Fibroblast of villous mesenchyme (primary cell): ENCODE data around the gene SNN. TPM values are rescaled to one million over a fixed set of nuclear protein-coding genes. Genes with fewer than 3 reads are reported as not detected.

ENCODE experiments used
- DNase-seq: peaks from one replicate; pipeline ENCODE4 v3.0.0-alpha.2; 2010; ENCODE audit warnings: low read depth
- H3K4me3 ChIP-seq: 2 replicates; pipeline ENCODE4 v1.5.1; 2011; ENCODE audit warnings: low read depth, mild to moderate bottlenecking, low read length
- total RNA-seq: library from RNA; depleted of rRNA; stranded (reverse); fragments of >200 nt; gene quantifications from 2 replicates; pipeline ENCODE4 v1.2.3, GENCODE V29; 2012
- TF ChIP-seq, protein P1 (sequence below): IDR thresholded peaks from 2 replicates; pipeline ENCODE4 v1.5.1; 2012; ENCODE audit warnings: low read depth, mild to moderate bottlenecking, low read length; ENCODE audit not compliant: insufficient read depth

The SNN gene
- 10.0 and 13.0 TPM in 2 replicates for total RNA-seq

DNA sequence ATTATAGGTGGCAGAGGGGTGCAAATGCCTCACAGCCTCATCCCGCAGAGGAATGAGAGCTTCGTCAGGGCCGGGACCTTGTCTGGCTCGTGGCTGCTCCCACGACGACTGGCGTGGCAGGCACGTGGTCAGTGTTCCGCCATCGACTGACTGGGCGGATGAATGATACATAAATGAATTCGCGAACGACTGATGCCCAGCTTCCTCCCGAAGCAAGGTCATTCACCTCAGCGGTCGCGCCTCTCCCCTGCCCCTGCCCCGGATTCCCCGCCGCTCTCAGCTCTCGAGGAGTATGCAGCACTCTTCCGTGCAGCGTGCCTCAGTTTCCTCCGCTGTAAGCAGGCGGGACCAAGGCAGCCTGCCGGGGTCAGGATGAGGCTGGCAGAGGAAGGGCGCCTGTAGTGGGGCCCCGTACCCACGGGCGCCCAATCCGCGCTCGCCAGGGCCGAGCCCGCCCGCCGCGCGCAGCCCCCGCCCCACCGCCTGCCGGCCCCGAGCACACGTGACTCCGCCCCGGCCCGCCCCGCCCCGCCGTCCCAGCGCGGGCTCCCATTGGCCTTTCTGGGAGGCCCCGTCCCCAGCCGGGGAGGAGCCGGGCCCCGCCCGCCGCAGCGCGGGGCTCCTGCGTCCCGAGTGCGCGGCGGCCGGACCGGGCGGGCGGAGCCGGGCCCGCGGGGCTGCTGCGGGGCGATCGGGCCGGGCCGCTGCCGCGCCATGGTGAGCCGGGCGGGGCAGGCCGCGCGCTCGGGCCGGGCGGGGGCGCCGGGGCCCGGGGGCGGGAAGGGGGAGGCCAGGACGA, at the start of gene SNN:
TSS of gene SNN (plus strand) at position 632 of the 799 bp plus-strand sequence. CDS start 7,605 bp downstream, outside the sequence.
- TF ChIP-seq, protein P1, sequence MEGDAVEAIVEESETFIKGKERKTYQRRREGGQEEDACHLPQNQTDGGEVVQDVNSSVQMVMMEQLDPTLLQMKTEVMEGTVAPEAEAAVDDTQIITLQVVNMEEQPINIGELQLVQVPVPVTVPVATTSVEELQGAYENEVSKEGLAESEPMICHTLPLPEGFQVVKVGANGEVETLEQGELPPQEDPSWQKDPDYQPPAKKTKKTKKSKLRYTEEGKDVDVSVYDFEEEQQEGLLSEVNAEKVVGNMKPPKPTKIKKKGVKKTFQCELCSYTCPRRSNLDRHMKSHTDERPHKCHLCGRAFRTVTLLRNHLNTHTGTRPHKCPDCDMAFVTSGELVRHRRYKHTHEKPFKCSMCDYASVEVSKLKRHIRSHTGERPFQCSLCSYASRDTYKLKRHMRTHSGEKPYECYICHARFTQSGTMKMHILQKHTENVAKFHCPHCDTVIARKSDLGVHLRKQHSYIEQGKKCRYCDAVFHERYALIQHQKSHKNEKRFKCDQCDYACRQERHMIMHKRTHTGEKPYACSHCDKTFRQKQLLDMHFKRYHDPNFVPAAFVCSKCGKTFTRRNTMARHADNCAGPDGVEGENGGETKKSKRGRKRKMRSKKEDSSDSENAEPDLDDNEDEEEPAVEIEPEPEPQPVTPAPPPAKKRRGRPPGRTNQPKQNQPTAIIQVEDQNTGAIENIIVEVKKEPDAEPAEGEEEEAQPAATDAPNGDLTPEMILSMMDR: no peak
- peak; percentile 83 for DNase-seq
- H3K4me3 ChIP-seq: peak within 1 kb of the TSS; percentile 77

DNA sequence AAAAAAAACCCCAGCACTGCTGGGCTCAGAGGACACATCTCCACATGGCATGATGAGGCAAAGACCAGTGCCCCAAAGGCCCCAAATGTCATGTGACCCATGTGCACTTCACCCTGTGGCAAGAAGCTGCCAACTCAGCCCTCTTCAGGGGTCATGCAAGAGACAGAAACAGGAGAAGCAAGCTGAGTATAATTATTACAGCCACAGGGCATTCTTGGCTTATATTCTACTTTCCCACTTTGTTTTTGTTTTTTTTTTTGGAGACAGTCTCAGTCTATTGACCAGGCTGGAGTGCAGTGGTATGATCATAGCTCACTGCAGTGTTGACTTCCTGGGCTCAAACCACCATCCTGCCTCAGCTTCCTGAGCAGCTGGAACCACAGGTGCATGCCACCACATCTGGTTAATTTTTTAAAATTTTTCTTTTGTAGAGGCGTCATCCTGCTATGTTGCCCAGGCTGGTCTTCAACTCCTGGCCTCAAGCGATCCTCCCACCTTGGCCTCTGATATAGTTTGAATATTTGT, 48.9 kb upstream of the SNN start:
- TF ChIP-seq, protein P1: no peak
- DNase-seq: no peak
- no peak overlapping the region for H3K4me3 ChIP-seq

DNA sequence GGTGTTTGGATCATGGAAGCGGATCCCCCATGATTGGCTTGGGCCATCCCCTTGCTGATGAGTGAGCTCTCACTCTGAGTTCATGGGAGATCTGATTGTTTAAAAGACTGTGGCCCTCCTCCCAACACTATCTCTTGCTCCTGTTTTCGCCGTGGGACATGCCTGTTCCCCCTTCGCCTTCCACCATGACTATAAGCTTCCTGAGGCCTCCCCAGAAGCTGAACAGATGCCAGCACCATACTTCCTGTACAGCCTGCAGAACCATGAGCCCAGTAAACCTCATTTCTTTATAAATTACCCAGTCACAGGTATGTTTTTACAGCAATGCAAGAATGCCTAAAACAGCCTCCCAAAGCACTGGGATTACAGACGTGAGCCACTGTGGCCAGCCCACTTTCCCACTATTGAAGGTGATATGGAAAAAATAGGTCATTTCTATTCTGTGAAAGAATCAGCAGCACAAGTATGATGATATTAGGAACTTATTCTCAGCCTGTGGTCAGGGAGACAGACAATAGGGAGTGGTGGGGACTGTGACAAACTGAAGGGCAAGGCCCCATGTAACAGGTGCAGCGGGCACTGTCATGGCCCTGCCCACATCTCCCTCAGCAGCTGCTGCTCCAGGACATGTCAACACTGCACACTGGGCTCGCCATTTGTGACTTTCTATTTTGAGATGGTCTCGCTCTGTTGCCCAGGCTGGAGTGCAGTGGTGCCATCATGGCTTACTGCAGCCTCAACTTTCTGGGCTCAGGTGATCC, 47.8 kb upstream of the SNN start:
- no peak for DNase-seq
- no peak overlapping the region for H3K4me3 ChIP-seq
- TF ChIP-seq, protein P1: no peak

DNA sequence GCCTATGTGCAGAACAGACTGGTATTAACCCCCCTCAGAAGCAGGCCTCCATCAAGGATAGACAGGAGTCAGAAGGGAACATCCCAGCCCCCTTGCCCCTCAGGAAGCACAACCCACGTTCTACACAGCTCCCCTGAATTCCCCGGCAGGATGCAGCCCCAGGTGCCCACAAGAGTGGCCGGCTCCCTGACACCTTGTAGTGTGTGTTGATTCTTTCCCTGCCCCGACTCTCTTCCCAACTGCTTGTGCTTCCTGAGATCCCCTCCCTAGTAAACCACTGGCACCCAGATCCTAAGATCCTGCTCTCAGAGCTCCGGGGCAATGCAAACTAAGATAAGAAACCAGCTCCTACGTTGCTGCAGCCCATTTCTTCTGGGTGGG, 46.7 kb upstream of the SNN start:
- TF ChIP-seq, protein P1: no peak
- no peak for DNase-seq
- H3K4me3 ChIP-seq: no peak overlapping the region

DNA sequence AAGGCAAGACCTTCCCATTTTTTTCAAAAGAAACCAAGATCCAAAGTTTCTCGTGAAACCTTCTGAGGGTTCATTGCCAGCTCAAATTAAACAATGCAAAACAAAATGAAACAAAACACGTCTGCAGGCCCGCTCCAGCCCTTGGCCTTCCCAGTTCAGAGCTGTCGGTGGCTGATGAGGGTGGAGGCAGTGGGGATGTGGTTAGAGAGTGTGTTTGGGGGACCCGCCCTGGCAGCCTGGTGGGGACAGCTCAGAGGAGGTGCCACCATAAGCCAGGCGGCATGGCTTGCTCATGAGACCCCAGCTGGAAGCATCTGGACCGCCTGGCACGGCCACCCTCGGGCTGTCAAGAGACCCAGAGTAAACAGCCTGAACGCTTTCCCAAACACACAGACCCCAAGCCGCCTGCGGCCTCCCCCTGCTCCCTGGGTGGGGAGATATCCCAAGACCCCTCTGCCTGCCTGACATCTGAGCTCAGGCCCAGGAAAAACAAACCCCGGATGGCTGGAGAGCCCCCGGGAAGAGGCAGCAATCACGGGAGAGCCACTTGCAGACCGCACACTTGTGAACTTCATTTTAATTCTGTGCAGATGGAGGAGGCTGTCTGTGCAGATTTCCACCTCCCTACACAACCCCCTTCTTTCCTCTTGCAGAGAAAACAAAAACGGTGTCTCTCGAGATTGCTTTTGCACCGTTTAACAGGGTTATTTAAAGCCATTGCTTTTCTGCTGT, 46.2 kb upstream of the SNN start:
- no peak for DNase-seq
- H3K4me3 ChIP-seq: no peak overlapping the region
- TF ChIP-seq, protein P1: no peak

DNA sequence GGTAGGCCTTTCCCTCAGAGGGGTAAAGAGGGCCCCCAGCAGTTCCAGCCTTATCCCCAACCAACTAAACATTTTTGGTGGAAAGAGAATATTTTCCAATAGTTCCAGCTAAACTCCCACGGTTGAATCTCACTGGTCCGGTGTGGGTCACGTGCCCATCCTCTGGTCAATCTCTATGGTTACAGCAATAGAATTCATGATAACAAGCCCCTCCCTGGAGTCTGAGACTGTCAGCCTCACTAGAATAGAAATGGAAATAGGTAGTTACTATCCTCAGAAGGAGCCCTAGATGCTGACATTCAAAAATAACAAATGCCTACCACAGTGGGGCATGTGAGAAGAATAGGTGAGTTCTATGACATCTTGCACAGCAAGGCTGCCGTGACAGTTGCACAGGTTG, 44.0 kb upstream of the SNN start:
- TF ChIP-seq, protein P1: no peak
- no peak for DNase-seq
- no peak overlapping the region for H3K4me3 ChIP-seq
